Thoracic aorta (tissue), 2 donors: ENCODE results near the gene BLOC1S4. TPM values are rescaled to one million over a fixed set of nuclear protein-coding genes. Genes with fewer than 3 reads are reported as not detected.

Experiments
- ATAC-seq: fragments of 150-250 bp; one replicate; pipeline ENCODE4 v1.8.0; 2017; ENCODE audit warnings: low read depth; ENCODE audit not compliant: insufficient number of reproducible peaks, low FRiP score
- DNase-seq: peaks from one replicate; pipeline ENCODE4 v3.0.0-alpha.2; 2020; ENCODE audit warnings: low spot score
- H3K27ac ChIP-seq, 2 donors: fragments of 200-600 bp; sonication (generic); 1 replicate in 1 of 2; 2 replicates in 1 of 2; pipeline ENCODE4 v1.5.1; 2016; ENCODE audit warnings: mild to moderate bottlenecking in 2 of 2, moderate library complexity in 2 of 2
- H3K27me3 ChIP-seq: fragments of 200-600 bp; sonication (generic); replicated peaks from 2 replicates; pipeline ENCODE4 v1.6.0; 2016; ENCODE audit warnings: mild to moderate bottlenecking; ENCODE audit not compliant: insufficient read depth
- H3K36me3 ChIP-seq: fragments of 200-600 bp; sonication (generic); one replicate; pipeline ENCODE4 v1.5.1; 2016
- H3K4me1 ChIP-seq, 2 donors: fragments of 200-600 bp; sonication (generic); 1 replicate in 1 of 2; 2 replicates in 1 of 2; pipeline versions ENCODE4 v1.5.1 to v1.6.0; 2016; ENCODE audit warnings: low read depth in 2 of 2, mild to moderate bottlenecking in 1 of 2; ENCODE audit not compliant: control insufficient read depth in 1 of 2
- H3K4me3 ChIP-seq: fragments of 200-600 bp; sonication (generic); 2 replicates; pipeline ENCODE4 v1.5.1; 2016; ENCODE audit warnings: mild to moderate bottlenecking
- H3K9me3 ChIP-seq: fragments of 200-600 bp; sonication (generic); 2 replicates; pipeline ENCODE4 v1.5.1; 2016
- total RNA-seq, 2 donors: library from RNA; depleted of rRNA; stranded (reverse); fragments of >200 nt; gene quantifications; one replicate each; pipeline versions ENCODE4 v1.1.0 to v1.2.3, GENCODE V29; 2016
- TF ChIP-seq, protein P1 (sequence below): fragments of 200-600 bp; sonication (generic); IDR thresholded peaks from one replicate; pipeline ENCODE4 v1.5.1; 2019; ENCODE audit warnings: antibody characterized with exemption

The BLOC1S4 gene
- total RNA-seq, 2 donors from 2014 or later: 18.1 to 27.4 TPM

DNA sequence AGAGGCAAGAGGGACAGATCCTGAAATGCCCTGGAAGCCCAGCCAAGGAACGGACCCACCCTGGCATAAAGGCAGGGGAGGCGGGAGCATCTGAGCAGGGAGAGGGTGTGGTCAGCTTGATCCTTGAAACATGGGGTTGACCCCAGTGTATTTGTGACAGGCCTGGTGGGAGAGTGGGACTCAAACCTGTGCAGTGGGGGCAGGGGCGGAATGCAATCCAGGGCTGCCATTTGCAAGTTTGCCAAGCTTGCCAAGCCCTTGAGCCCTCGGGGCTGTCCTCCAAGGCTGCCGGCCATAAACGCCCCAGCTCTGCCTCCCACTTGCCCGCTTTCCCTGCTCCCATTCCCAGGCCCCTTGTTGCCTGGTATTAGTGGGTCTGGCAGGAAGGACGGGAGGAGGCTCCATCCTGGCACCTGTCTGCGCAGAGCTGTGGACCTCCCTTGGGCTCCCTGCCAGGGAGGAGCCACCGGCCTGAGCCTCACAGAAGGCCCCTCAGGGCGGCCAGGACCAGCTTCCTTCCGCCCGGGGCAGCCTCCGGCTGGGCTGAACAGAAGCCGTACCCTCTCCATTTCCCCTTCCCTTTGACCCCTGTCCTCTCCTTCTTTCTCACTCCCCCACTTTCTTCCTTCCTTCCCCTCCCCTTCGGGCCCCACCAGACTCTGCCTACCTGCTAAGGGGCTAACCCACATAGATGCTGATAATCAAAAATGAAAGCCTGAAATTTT, 21.6 kb upstream of the BLOC1S4 start:
- no peaks in the 10 kb centered on the region for H3K27me3 ChIP-seq
- DNase-seq (no peak), ATAC-seq (no peak)
- H3K27ac ChIP-seq: no peak overlapping the region
- no peak overlapping the region for H3K4me3 ChIP-seq
- no peaks in the 10 kb centered on the region for H3K9me3 ChIP-seq
- H3K36me3 ChIP-seq: no peaks in the 10 kb centered on the region
- H3K4me1 ChIP-seq: peaks cover 0 to 16% of the 10 kb centered on the region in 2 donors
- TF ChIP-seq, protein P1, sequence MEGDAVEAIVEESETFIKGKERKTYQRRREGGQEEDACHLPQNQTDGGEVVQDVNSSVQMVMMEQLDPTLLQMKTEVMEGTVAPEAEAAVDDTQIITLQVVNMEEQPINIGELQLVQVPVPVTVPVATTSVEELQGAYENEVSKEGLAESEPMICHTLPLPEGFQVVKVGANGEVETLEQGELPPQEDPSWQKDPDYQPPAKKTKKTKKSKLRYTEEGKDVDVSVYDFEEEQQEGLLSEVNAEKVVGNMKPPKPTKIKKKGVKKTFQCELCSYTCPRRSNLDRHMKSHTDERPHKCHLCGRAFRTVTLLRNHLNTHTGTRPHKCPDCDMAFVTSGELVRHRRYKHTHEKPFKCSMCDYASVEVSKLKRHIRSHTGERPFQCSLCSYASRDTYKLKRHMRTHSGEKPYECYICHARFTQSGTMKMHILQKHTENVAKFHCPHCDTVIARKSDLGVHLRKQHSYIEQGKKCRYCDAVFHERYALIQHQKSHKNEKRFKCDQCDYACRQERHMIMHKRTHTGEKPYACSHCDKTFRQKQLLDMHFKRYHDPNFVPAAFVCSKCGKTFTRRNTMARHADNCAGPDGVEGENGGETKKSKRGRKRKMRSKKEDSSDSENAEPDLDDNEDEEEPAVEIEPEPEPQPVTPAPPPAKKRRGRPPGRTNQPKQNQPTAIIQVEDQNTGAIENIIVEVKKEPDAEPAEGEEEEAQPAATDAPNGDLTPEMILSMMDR: no peak

DNA sequence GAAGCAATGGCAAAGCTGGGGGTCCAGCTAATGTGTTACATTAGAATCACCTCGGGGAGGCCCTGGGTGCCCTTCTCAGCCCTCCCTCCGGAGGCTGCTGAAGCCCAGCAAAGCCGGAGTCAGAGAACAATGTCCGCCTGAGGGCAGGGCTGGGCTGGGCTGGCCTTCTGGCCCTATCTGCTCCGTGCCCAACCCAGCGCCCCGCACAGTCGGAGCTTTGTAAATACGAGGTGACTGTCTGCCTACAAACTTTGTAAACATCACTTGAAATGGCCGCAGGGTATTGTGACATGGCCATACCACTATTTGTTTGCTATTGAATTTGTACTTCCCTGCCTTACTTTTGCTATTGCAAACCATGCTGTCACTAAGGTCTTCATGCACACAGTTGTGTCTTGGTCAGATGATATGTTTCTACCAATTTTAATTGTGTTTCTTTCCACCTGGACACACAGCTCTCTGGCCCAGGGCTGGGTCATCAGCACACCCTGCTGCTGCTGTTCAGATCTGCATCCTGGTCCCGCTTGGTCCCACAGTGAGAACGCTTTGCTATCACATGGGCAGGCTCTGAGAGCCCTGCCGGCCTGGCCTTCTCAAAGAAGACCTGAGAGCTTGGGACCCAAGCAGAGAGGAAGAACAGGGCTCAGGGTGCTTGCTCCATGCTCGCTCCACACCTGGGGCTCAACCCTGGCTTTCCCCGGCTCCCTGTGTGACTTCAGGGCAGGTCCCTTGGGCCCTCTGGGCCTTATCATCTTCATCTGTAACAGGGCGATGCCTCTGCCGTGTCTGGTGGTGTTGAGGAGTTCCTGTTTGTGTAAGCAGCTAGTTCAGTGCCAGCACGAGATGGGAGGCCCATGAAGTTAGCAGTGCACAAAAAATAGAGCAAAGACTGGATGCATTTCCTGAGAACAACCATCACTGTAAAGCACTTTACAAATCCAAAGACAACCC, 20.0 kb upstream of the BLOC1S4 start:
- TF ChIP-seq, protein P1: no peak
- Histone ChIP-seq H3K27me3 (no peaks in the 10 kb centered on the region), H3K9me3 (no peaks in the 10 kb centered on the region), H3K27ac (peak overlapping the region; percentile 31 to 49), H3K4me3 (no peak overlapping the region), H3K36me3 (no peaks in the 10 kb centered on the region), H3K4me1 (peaks cover 0 to 16% of the 10 kb centered on the region in 2 donors)
- DNase-seq: no peak
- ATAC-seq: no peak

DNA sequence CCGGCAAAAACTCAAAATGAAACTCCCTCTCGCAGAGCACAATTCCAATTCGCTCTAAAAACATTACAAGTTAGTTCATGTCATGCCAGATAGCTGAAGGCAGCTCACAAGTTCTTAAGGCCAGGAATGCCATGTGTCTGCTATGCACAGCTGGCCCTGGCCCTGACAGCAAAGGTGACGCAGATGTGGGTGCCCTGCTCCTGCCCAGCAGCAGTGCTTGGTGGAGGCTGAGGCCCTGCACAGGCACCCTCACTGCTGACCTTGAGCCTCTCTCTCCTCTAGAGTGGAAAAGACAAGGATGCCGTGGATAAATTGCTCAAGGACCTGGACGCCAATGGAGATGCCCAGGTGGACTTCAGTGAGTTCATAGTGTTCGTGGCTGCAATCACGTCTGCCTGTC, 19.4 kb upstream of the BLOC1S4 start:
- ATAC-seq (no peak), DNase-seq (no peak)
- H3K9me3 ChIP-seq: no peaks in the 10 kb centered on the region
- no peaks in the 10 kb centered on the region for H3K36me3 ChIP-seq
- TF ChIP-seq, protein P1: no peak
- peak overlapping the region; percentile 31 to 49 for H3K27ac ChIP-seq
- peaks cover 0 to 16% of the 10 kb centered on the region in 2 donors for H3K4me1 ChIP-seq
- no peaks in the 10 kb centered on the region for H3K27me3 ChIP-seq
- H3K4me3 ChIP-seq: no peak overlapping the region

DNA sequence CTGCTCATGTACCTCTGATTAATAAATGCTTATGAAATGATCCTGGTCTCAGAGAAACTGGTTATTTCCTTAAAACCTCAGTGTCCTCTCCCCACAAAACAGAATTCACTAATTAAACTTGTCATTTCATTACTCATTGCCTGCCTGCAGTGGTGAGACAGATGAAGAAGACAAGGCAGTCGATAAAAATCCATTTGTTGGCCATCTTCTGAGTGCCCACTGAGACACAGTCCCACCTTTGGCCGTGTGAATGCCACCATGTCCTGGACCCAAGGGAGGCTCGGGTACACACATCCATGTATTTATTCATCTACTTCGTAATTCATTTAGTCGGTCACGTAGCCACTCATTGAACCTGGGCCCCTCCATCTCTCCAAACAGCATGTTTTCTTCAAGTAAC, 18.8 kb upstream of the BLOC1S4 start:
- H3K4me1 ChIP-seq: peaks cover 0 to 16% of the 10 kb centered on the region in 2 donors
- H3K27ac ChIP-seq: peak overlapping the region; percentile 31 to 39
- no peaks in the 10 kb centered on the region for H3K9me3 ChIP-seq
- H3K36me3 ChIP-seq: no peaks in the 10 kb centered on the region
- H3K4me3 ChIP-seq: no peak overlapping the region
- no peaks in the 10 kb centered on the region for H3K27me3 ChIP-seq
- ATAC-seq: no peak
- DNase-seq: no peak
- TF ChIP-seq, protein P1: no peak

DNA sequence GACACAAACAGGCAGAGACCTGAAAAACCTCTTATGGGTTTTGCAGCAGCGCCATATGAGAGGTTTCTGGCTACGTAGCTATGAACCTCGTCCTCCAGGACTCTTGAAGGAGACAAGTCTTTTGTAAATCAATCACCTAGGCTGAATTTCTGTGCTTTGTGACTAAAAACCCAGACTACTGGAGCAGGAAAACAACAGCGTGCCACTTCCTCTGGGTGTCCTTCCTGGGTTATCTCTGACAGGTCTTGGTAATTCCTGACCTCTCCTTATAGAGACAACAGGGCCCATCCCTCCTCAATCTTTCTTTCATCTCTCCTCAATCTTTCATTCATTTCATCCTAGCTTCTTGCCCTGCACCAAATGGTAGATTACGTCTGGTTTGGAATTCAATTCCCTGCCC, 16.6 kb upstream of the BLOC1S4 start:
- H3K27me3 ChIP-seq: no peaks in the 10 kb centered on the region
- DNase-seq (no peak), ATAC-seq (no peak)
- TF ChIP-seq, protein P1: no peak
- H3K36me3 ChIP-seq: no peaks in the 10 kb centered on the region
- H3K4me3 ChIP-seq: no peak overlapping the region
- H3K27ac ChIP-seq: no peak overlapping the region
- H3K4me1 ChIP-seq: peaks cover 0 to 21% of the 10 kb centered on the region in 2 donors
- no peaks in the 10 kb centered on the region for H3K9me3 ChIP-seq
